Right atrium auricular region (tissue), 2 donors: ENCODE results near the gene SETD2. TPM values are rescaled to one million over a fixed set of nuclear protein-coding genes. Genes with fewer than 3 reads are reported as not detected.
"Not testable (repeated sequence)": the region's sequence is repeated elsewhere in the genome, so short reads cannot be mapped to it uniquely, and the experiment has no call there.

ENCODE experiments used
- DNase-seq: peaks from one replicate; pipeline ENCODE4 v3.0.0-alpha.2; 2019; ENCODE audit warnings: low spot score
- H3K27ac ChIP-seq, 2 donors: fragments of 200-600 bp; sonication (generic); 1 replicate in 1 of 2; 2 replicates in 1 of 2; pipeline ENCODE4 v1.5.1; 2016 to 2019
- H3K27me3 ChIP-seq, 2 donors: fragments of 200-600 bp; sonication (generic); one replicate each; pipeline versions ENCODE4 v1.5.1 to v1.6.0; 2017 to 2019
- H3K36me3 ChIP-seq: fragments of 200-600 bp; sonication (generic); one replicate; pipeline ENCODE4 v1.5.1; 2016
- H3K4me1 ChIP-seq, 2 donors: fragments of 200-600 bp; sonication (generic); one replicate each; pipeline versions ENCODE4 v1.5.1 to v1.6.0; 2017 to 2019
- H3K4me3 ChIP-seq, 2 donors: fragments of 200-600 bp; sonication (generic); 1 replicate in 1 of 2; 2 replicates in 1 of 2; pipeline ENCODE4 v1.5.1; 2017 to 2019; ENCODE audit warnings: mild to moderate bottlenecking in 1 of 2, moderate library complexity in 1 of 2
- H3K9me3 ChIP-seq, 2 donors: fragments of 200-600 bp; sonication (generic); one replicate each; pipeline ENCODE4 v1.5.1; 2019
- CTCF ChIP-seq, 2 donors: fragments of 200-600 bp; sonication (generic); IDR thresholded peaks; one replicate each; pipeline ENCODE4 v1.5.1; 2019; ENCODE audit warnings: antibody characterized with exemption in 2 of 2
- total RNA-seq, 2 donors: library from RNA; depleted of rRNA; stranded (reverse); fragments of >200 nt; gene quantifications; one replicate each; pipeline ENCODE4 v1.1.0, GENCODE V29; 2016

The SETD2 gene, protein sequence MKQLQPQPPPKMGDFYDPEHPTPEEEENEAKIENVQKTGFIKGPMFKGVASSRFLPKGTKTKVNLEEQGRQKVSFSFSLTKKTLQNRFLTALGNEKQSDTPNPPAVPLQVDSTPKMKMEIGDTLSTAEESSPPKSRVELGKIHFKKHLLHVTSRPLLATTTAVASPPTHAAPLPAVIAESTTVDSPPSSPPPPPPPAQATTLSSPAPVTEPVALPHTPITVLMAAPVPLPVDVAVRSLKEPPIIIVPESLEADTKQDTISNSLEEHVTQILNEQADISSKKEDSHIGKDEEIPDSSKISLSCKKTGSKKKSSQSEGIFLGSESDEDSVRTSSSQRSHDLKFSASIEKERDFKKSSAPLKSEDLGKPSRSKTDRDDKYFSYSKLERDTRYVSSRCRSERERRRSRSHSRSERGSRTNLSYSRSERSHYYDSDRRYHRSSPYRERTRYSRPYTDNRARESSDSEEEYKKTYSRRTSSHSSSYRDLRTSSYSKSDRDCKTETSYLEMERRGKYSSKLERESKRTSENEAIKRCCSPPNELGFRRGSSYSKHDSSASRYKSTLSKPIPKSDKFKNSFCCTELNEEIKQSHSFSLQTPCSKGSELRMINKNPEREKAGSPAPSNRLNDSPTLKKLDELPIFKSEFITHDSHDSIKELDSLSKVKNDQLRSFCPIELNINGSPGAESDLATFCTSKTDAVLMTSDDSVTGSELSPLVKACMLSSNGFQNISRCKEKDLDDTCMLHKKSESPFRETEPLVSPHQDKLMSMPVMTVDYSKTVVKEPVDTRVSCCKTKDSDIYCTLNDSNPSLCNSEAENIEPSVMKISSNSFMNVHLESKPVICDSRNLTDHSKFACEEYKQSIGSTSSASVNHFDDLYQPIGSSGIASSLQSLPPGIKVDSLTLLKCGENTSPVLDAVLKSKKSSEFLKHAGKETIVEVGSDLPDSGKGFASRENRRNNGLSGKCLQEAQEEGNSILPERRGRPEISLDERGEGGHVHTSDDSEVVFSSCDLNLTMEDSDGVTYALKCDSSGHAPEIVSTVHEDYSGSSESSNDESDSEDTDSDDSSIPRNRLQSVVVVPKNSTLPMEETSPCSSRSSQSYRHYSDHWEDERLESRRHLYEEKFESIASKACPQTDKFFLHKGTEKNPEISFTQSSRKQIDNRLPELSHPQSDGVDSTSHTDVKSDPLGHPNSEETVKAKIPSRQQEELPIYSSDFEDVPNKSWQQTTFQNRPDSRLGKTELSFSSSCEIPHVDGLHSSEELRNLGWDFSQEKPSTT (N-terminal part only)
- 10 to 100 TPM; 26.8 to 34.2 TPM for total RNA-seq

DNA sequence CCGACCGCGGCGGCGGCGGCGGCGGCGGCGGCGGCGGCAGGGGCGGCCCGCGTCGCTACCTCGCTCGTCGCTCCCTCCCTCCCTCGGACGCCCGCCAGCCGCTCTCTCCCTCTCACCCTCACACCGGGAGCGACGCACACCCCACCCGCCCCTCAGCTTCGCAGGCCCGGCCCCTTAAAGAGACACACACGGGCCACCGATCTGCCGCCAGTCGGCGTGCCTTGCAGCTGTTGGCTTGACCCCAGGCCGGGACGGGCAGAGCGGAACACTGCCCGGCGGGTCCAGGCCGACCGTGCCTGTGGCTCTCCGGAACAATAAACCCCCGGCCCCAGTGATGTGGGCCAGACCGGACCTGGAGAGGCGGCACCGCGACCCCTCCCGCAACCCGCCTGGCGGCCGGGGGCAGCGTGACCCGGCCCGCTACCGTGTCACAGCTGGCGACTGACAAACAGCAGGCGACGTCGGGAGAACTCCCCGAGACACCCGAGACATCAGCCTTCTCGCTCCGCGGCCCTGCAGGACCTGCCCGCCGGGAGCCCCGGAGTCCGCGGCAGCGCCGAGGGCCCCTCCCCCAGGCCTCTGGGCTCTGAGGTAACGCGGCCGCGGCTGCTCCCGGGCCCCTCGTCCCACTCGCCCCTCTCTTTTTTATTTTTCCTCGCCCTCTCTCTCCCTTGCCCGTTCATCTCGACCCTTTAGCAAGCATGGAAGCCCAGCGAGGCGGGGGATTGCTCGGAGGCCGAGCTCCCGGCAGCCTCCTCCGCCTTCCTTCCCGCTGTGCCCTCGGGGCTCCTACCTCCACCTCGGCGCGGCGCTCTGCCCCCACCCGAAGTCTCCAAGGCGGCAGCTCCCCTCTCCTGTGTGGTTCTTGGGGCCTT lies at the start of gene SETD2:
Gene SETD2 (minus strand): TSS at position 107 of the 875 bp plus-strand sequence. CDS start 189 bp downstream, outside the sequence.
- no peaks in the 10 kb centered on the region for H3K9me3 ChIP-seq
- H3K4me1 ChIP-seq = peaks cover 0 to 50% of the 10 kb centered on the region in 2 donors
- no peaks in the 10 kb centered on the region for H3K27me3 ChIP-seq
- peak within 1 kb of the TSS; percentile 79 to 90 for H3K4me3 ChIP-seq
- H3K36me3 ChIP-seq = no peaks in the 10 kb centered on the region
- H3K27ac ChIP-seq = peak within 1 kb of the TSS; percentile 95 to 96
- TF ChIP-seq CTCF (IDR thresholded peaks at IDR 0.05) = peak; percentile 9 to 39
- peak; percentile 94 for DNase-seq

DNA sequence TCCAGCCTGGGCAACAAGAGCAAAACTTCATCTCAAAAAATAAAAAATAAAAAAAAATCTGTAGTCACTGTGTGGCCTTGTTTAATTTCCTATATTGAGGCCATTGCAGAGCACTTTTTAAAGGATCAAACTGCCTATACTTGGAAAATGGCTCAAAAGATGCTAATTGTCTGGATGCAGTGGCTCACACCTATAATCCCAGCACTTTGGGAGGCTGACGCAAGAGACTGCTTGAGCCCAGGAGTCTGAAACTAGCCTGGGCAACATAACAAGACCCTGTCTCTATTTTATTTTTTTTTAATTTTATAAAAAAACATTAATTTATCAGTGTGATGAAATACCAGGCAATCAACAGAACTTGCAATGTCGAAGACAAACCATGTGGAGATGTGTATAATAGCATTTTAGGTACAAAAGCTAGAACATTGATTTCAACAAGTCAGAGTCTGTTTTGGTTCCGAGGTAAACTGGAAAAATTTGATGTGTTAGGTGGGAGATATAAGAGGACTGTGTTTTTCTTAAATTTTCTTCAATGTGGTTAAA lies 47.0 kb upstream of the SETD2 start:
- Histone ChIP-seq H3K36me3 (no peaks in the 10 kb centered on the region), H3K27me3 (no peaks in the 10 kb centered on the region), H3K4me1 (no peaks in the 10 kb centered on the region), H3K27ac (no peak overlapping the region), H3K9me3 (no peaks in the 10 kb centered on the region), H3K4me3 (no peak overlapping the region)
- TF ChIP-seq CTCF (IDR thresholded peaks at IDR 0.05) = no peak
- DNase-seq = no peak

- H3K4me1 ChIP-seq, H3K27ac ChIP-seq, H3K4me3 ChIP-seq, H3K27me3 ChIP-seq, H3K9me3 ChIP-seq, DNase-seq, H3K36me3 ChIP-seq: not testable (repeated sequence)
These were observed 42.1 kb upstream of the SETD2 start for GRCh38 chr3:47206022-47206421.

- H3K36me3 ChIP-seq = no peaks in the 10 kb centered on the region
- no peak for TF ChIP-seq CTCF (IDR thresholded peaks at IDR 0.05)
- H3K9me3 ChIP-seq = no peaks in the 10 kb centered on the region
- H3K27ac ChIP-seq = no peak overlapping the region
- DNase-seq = no peak
- H3K27me3 ChIP-seq = no peaks in the 10 kb centered on the region
- no peak overlapping the region for H3K4me3 ChIP-seq
- H3K4me1 ChIP-seq = no peaks in the 10 kb centered on the region
These were observed 41.0 kb upstream of the SETD2 start for GRCh38 chr3:47204875-47205274.

GRCh38 chr3:47202542-47202941 lies 38.6 kb upstream of the SETD2 start:
- Histone ChIP-seq H3K27ac (no peak overlapping the region), H3K27me3 (no peaks in the 10 kb centered on the region), H3K4me1 (no peaks in the 10 kb centered on the region), H3K36me3 (no peaks in the 10 kb centered on the region), H3K9me3 (no peaks in the 10 kb centered on the region), H3K4me3 (no peak overlapping the region)
- DNase-seq = no peak
- TF ChIP-seq CTCF (IDR thresholded peaks at IDR 0.05) = no peak
